NCI-H2227 treated with DMSO at 0.1 percent for 48 hours (cell line): ENCODE results near the gene STIM2.
"Not testable (repeated sequence)": the region's sequence is repeated elsewhere in the genome, so short reads cannot be mapped to it uniquely, and the experiment has no call there.

Source experiments
- DNase-seq: peaks from one replicate; lab custom pipeline; 2025; lab: John Stamatoyannopoulos, UW

The STIM2 gene

DNA sequence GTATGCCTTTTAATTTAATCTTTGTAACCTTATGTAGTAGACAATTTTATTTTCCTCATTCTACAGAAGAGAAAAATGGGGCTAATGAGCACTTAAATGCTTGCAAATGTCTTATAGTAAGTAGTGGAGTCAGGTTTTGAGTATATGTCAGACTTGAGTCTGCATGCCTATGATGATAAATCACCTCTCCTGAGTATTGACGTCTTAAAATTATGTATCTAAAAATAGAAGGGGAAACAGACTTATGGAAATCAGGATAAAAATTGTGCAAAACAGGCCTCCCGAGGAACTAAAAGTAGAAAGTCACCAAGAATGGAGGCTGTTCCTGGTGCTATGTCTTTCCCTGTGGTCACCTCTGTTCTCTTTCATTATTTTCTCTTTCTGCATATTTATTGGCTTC is 92.7 kb downstream of the STIM2 start:
- DNase-seq: no peak

DNA sequence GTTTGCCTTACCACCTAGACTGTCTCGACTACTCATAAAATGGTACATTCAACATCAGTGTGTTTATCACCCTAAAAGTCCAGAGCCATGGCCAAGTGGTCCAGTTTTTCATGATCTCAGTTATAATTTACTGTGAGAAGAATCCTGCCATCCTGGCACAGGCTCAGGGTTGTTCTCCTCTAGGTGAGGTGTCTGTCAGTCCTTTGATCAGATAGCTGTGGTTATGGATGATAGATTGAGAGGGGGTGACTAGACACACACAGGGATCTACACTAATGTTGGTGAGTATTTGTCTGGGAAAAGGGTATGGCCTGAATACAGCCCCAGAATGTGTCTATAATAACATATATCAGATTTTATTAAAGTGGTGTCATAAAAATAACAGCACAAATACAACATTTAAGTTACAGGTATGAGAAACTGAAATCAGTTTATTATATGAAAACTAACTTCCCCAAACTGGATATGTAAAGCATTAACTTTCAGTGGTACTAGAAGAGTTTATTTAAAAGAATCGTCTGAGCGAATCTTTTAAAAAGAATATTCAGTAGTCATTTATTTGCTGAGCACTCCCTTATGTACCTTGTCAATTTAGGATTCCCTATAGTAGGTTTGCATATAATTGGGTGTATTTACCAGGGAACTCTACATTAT is 93.3 kb downstream of the STIM2 start:
- DNase-seq: no peak

DNA sequence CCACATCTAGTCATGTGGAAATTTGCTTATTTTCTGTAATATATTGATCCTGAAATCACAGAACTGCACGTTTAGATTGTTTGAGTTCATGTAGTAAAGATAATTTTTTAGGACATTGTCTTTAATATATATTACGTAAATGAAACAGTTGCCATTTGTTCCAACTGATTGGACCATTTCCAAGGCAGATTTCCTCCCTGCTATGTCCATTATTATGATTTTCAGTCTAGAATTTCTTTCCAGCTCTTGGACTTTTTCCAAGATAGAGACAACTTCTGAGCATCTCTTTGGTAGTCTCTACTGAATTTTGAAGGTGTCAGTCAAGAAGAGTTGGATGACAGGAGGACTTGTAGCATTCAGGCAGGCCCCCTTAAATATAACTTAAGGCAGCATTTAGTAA is 94.6 kb downstream of the STIM2 start:
- DNase-seq: no peak

DNA sequence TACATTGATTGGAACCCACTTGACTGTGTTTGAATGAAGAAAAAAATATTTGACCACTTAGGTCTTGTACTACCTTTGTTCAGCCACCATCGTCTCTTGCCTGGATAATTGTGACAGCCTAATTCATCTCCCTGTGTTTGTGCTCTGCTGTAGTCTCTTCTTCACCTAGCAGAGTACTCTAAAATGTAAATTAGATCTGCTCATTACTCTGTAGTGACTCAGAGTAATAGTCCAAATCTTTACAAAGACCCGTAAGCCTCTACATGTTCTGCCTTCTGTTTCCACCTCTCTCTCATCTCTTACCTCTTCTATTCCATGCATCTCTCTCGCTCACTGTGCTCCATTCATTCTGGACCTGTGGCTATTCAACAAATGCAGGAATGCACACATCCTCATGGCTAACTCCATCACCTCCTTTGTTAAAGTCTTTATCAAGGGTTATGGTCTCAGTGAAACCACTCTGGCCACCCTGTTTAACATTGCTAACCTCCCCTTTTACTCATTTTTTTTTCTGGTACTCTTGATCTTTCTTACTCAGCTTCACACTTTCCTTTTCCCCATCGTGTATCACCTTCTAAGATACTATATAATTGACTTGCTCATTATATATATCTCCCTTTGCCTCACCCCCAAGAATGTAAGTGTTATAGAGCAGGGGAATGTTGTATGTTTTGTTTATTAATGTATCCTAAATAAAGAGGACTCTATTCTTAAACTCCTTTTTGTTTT is 98.4 kb downstream of the STIM2 start:
- no peak for DNase-seq

DNA sequence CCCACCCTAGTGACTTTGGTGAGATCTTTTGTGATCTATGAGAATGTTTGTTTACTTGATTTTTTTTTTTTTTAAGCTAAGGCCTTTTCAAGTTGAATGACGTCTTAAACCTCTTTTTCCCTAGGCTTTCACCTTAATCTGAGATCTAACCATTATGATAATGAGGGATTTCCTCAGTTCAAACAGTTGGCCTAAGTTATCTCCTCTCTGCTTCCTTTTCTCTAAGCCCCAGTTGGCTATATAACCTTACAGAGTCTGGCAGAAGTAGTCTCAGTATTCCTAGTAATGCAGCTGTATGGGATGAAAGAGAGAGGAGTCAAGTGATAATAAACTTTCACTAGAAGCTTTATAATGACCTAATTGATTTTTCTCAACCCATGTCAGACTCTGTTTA is 99.0 kb downstream of the STIM2 start:
- no peak for DNase-seq

DNA sequence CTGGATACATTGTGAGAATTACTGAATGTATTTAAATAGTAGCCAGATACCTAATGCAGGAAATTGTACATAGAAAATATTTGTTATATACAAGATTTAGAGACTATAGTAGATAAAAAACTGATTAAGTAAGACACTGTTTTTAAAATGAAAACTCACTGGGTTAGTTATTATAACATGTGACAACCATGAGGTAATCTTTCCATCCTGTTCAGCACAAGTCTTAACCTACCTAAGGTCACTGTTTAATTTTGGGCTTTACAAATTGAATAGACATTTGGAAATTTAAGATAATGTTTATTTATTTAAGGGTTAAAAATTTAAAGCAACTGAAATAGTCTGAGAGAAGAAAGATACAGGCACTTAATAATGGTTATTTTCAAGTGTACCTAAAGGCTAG is 102.1 kb downstream of the STIM2 start:
- DNase-seq: no peak

DNA sequence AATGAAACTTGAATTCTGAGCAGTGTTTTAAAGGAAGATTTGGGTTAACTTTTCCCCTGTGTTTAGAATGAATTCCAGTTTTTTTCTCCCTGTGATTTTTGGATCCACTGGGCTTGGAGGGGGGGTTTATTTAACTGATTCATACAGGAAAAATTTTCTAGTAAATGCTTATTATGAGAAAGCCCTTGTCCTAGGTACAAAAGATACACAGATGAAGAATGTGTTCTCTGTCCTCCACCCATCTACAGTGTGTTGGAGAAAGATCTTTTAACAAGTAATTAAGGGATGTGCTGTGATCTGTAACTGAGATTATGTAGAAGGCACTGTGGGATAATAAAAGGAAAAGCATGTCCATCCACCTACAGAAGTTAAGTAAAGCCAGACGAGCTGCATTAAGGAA is 103.9 kb downstream of the STIM2 start:
- DNase-seq: no peak

DNA sequence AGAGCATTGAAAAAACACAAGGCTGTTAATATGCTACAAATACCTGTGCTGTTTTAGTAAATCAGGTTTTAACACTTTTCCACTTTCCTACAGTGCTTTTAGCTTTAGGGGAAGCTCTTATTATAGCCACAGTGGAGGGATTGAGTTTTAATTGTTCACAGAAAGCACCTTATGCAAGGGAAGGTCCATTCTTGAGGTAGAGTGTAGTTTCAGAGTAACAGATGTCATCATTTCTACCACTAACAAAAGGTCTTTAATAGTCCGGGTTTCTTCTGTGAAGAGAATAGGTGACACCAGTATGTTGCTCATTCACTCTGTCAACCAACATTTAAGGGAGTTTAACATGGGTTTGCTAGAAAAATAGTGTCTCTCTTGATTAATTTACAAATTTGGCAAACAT is 104.4 kb downstream of the STIM2 start:
- DNase-seq: no peak

DNA sequence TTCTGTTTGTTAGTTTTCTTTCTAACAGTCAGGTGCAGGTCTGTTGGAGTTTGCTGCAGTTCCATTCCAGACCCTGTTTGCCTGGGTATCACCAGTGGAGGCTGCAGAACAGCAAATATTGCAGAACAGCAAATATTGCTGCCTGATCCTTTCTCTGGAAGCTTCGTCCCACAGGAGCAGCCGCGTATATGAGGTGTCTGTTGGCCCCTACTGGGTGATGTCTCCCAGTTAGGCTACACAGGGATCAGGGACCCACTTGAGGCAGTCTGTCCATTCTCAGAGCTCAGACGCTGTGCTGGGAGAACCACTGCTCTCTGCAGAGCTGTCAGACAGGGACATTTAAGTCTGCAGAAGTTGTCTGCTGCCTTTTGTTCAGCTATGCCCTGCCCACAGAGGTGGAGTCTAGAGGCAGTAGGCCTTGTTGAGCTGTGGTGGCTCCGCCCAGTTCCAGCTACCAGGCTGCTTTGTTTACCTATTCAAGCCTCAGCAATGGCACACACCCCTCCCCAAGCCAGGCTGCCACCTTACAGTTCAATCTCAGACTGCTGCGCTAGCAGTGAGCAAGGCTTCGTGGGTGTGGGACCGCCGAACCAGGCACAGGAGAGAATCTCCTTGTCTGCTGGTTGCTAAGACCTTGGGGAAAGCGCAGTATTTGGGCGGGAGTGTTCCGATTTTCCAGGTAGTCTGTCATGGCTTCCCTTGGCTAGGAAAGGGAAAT is 115.0 kb downstream of the STIM2 start:
- not testable (repeated sequence) for DNase-seq

DNA sequence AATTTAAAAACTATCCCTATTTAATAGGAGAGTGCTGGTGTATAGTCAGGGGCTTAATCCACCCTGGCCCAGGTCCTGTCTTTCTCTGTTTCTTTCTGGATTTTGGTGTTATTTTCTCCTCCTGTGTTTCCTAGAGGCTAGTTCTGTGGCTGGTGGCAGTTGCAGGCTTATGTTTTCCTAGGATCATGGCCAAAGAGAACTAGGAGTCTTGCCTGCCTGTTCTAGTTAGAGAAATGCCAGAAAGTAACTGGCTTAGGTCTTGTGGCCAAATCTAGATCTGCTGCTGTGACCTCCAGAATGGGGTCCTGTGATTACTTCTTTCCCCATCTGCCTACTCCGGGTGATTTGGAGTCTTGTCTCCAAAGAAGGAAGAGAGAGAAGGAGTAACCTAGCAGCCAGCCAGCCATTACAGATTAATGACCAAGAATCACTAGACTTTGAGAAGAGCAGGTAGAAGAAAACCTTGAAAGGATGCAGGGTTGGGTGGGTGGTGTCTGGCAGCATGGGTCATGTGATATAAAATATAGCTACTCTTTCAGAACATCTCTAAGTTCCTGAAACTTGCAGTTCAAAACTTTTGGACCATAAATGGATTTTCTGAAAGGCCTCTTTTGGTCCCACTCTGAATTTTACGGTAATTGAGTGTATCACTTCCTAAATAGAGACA is 117.9 kb downstream of the STIM2 start:
- DNase-seq: no peak

DNA sequence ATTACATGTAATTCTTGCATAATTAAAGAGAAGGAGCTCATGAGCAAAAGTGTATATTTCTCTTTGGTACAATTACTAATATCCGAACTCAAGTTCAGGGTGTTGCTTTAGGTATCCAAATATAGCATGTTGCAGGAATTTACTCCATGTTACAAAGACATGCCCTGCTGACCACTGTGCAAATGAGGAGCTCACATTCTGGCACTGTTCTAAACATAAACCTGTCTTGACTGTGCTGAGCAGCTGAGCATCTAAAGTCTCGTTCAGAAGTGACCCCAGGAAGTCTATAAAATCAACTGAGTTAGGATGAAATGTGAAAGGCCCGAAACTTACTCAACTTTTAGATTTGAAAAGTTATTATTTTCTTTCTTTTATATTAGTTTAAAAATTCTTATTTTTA is 124.3 kb downstream of the STIM2 start:
- DNase-seq: no peak

DNA sequence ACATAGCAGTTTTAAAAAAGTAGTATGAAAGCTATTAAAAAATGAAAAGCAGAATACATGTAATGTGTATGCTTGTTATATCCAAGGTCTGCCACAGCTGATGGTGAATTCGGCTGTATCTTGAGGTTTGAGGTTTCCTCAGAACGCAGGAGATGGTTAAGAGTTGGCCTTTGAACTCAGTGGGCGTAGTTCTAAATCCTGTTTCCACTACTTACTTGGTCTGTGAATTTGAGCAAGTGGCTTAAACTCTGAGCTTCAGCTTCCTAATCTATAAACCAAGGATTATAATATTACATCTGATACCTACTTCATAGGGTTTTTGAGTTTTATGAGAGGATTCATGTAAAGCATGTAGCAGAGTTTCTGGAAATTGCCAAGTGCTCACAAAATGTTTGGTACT is 125.2 kb downstream of the STIM2 start:
- no peak for DNase-seq

DNA sequence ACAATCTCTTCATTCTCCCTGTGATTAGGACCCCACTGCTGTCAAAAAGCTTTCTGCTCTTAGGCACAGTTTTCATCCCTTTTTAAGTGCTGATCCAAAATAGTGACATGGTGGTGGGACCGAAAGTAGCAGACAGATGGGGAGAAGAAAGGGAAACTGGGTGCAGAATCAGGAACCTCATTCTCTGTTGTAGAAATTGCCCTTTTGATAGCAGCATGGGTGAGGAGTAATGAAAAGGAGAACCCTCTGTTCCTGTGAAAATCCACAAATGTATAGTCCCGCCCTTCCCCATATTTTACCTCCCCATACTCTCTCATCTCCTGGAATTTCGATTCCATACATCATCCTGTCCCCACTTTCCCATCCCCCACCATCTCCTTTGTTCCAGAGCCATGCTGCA is 126.5 kb downstream of the STIM2 start:
- no peak for DNase-seq

DNA sequence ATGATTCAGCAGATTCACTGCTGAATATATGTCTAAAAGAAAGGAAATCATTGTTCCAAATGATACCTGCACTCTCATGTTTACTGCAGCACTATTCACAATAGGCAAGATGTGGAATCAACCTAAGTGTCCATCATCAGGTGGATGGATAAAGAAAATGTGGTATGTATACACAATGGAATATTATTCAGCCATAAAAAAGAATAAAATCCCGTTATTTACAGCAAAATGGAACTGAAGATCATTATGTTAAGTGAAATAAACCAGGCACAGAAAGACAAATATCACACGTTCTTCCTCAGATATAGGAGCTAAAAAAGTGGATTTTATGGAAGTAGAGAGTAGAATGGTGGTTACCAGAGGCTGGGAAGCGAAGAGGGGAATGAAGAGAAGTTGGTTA is 130.4 kb downstream of the STIM2 start:
- no peak for DNase-seq

DNA sequence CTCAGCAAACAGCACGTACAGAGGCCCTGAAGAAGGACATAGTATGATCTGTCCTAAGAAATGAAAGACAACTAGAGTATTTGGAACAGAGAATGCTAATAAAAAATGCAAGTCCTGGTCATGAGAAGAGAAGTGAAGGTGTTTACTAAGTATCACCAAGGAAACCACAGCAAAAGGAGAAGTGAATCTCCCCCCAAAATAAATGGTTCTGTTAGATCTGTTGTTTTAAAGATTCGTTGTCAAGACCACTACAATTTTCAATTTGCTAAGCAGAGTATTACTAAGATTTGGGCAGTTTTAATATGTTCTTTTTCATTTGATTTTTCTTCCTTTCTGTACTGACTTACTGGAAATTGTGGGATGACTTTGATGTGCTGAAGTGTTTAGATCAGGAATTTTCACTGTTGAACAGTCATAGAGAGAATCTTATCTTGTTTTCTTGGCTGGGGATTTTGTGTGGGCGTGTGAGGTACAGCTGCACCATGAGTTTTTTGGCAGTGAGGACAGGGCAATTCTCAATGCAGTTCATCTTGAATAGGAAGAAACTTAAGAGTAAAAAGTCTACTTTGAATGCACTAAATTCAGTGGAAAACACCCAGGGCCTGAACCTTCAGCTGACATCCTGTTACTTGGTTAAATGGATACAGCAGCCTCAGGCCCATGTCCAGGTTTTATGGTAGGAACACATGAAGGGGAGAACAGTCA is 132.2 kb downstream of the STIM2 start:
- DNase-seq: no peak

DNA sequence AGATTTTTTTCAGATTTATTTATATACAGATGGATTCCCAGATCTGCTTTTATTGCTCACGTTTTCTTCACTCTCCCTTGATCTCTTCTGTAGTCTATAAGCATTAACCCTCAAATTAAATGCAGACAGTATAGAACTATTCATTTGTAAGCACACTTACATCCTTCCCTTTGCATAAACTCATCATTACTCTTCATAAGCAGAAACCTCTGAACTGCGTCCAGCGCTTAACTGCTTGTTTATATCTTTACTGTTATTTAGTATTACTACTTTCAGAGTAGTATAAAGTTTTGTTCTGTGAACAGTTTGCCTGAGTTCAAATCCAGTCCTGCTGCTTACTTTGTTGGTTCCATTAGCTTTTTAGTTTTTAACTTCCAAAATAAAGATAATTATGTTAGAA is 132.9 kb downstream of the STIM2 start:
- no peak for DNase-seq

DNA sequence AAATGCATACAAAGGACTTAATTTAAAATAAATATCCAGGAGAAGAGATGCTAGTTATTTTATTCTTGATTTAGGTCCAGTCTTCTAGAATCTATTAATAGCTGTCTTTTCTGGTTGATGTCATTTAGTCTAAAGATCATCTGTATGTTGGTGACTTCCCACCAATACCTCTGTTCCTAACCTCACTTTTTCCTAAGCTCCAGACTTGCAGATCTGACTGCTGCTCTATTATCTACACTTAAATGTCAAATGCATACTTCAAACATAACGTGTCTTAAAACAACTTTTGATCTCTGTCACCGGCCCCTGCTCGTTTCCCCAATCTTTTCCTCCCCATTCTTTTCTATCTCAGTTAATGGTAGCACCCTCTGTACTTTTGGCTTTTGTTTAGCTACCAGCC is 133.3 kb downstream of the STIM2 start:
- no peak for DNase-seq

DNA sequence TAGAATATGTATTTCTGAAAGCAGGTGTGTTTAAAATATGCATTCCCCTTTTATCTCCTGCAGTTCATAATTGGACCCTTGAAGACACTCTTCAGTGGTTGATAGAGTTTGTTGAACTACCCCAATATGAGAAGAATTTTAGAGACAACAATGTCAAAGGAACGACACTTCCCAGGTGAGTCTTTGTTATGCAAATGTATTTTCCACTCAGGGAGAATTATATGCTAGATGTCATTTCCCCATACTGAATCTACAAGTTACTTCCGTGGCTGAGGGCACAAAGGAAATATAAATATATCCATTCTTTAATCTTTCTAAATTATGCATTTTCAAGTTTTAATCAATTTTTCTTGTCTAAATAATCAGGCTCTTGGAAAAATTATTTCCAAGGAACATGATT is 134.7 kb downstream of the STIM2 start:
- no peak for DNase-seq

DNA sequence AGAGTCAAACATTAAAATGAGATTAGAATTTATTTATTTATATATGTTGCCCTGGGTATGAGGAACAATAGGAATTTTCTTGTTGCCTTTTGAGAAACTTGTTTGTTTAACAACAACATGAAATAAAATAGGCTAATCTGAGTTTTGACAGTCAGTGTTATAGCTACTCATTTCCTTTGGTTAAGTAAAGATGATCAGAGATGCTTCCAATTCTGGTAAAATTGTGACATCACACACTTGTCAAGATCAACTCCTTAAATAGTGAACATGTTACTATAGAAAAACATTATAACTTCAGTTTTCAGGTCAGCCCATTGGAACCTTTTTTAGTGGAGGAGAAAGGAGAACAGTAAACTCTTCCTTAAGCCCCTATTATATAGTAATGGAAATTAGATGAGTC is 136.1 kb downstream of the STIM2 start:
- DNase-seq: no peak

DNA sequence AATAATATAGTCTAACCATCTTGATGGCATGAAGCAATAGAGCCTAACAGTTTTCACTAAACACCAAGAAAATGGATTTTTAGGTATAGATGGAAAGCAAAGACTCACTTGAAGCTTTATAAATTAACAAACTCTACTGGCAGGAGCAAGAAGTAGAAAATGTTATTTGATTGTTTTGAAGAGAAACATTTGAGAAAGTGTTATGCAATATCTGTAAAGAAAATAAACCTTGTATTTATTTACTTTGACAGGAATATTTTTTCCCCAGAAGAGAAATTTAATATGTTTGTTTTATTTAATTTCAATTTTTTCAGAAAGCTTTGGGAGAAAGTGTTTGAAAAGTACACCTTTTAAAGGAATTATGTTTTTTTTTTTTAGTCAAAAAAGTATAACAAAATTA is 139.0 kb downstream of the STIM2 start:
- DNase-seq: no peak

DNA sequence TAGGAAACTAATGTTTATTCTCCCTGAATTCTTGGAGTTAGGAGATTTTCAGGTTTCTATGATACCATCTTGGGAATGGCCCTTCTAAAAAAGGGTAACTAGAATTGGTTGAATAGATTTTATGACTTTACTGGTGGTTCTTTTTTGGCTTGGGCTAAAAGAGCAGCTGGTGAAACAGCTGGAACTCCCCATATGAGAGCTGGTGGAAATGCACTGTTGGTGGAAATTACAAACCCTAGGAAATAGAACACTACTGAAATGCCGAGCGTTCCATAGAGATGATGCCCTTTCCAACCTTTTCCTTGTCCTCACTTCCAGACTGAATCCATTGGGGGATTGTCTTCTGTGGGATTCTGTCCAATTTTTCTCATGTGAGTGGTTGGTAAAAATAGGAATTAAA is 139.5 kb downstream of the STIM2 start:
- no peak for DNase-seq

DNA sequence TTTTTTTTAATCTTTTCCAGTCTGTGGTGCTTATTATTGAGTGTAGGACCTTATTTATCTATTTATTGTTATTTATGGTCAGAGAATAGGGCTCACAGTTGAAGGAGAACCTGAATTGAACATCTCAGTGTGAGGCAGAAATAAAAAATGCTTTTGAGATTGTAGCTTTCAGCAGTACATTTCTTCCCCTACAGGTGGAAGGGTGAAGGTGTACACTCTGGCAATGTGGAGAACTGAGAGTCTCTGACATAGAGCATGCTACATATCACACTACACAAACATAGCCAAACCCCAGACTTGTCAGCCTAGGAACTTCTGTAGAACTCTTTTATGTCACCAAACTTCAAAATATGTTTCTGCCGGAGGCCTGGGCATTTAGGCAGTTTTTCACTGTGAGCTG is 140.2 kb downstream of the STIM2 start:
- DNase-seq: no peak
